ENCODE data around the gene B9D2.

The B9D2 gene

GRCh38 chr19:41309180-41310032 lies 54.5 kb downstream of the B9D2 start:
- no peak for DNase-seq (ENCODE audit: low read depth in 2 of 2)

GRCh38 chr19:41308450-41309179 lies 55.3 kb downstream of the B9D2 start:
- DNase-seq (ENCODE audit: low read depth in 2 of 2), result peak; percentile 66 to 67

- DNase-seq (ENCODE audit: low read depth in 2 of 2), result no peak
Observed at GRCh38 chr19:41307954-41308449, 55.9 kb downstream of the B9D2 start.

GRCh38 chr19:41307090-41307875 lies 56.7 kb downstream of the B9D2 start:
- no peak for DNase-seq (ENCODE audit: low read depth in 2 of 2)

- DNase-seq (ENCODE audit: low read depth in 2 of 2), result no peak
Observed at GRCh38 chr19:41305927-41306793, 57.8 kb downstream of the B9D2 start.

- no peak for DNase-seq (ENCODE audit: low read depth in 2 of 2)
Observed at GRCh38 chr19:41304706-41305483, 59.1 kb downstream of the B9D2 start.

Data from fibroblast of skin of left biceps (primary cell).